ENCODE measurements around the gene CNKSR2. TPM values are rescaled to one million over a fixed set of nuclear protein-coding genes. Genes with fewer than 3 reads are reported as not detected.

CNKSR2 gene
- total RNA-seq, 2 donors from 2014 or later, result 0.24 to 0.32 TPM

GRCh38 chrX:21639775-21640174 is 265.6 kb downstream of the CNKSR2 start:
- H3K4me3 ChIP-seq, result no peak overlapping the region
- H3K9me3 ChIP-seq, result no peaks in the 10 kb centered on the region
- H3K27me3 ChIP-seq, result no peaks in the 10 kb centered on the region
- no peak overlapping the region for H3K27ac ChIP-seq
- TF ChIP-seq CTCF (IDR thresholded peaks at IDR 0.05), result no peak
- H3K9ac ChIP-seq (ENCODE audit: low read depth in 2 of 2, low read length in 2 of 2), result no peak overlapping the region
- no peaks in the 10 kb centered on the region for H3K36me3 ChIP-seq
- intact Hi-C loops (cut with DNase I), result no loop called here
- DNase-seq, result no peak
- no peaks in the 10 kb centered on the region for H3K4me1 ChIP-seq

GRCh38 chrX:21645431-21645830 is 271.2 kb downstream of the CNKSR2 start:
- intact Hi-C loops (cut with DNase I), result no loop called here
- TF ChIP-seq CTCF (IDR thresholded peaks at IDR 0.05), result no peak

DNA sequence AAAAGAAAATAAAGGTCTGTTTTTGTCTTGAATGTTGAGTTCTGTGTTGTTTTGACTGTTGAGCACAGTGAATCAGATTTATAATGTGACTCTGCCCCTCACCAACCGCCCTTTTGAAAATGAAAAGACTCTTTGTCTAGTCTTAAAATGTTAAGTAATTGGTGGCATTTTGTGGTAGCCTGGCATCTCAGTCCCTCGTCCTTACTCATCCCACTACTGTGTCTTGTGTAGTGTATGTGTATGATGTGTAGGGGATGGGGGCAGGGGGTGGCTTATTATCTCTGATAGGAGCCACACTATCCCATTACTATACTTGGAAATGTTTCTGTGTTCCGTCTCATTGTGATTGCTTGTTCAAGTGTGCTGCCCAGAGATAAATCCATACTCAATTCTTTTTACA is 271.7 kb downstream of the CNKSR2 start:
- intact Hi-C loops (cut with DNase I), result no loop called here
- no peaks in the 10 kb centered on the region for H3K9me3 ChIP-seq
- H3K4me1 ChIP-seq, result no peaks in the 10 kb centered on the region
- H3K27ac ChIP-seq, result no peak overlapping the region
- DNase-seq, result no peak
- H3K36me3 ChIP-seq, result no peaks in the 10 kb centered on the region
- H3K27me3 ChIP-seq, result no peaks in the 10 kb centered on the region
- H3K9ac ChIP-seq (ENCODE audit: low read depth in 2 of 2, low read length in 2 of 2), result no peak overlapping the region
- TF ChIP-seq CTCF (IDR thresholded peaks at IDR 0.05), result no peak
- H3K4me3 ChIP-seq, result no peak overlapping the region

More at GRCh38 chrX:21645431-21645830, 271.2 kb downstream of the CNKSR2 start:
- Histone ChIP-seq H3K27ac (no peak overlapping the region), H3K9ac (ENCODE audit: low read depth in 2 of 2, low read length in 2 of 2) (no peak overlapping the region), H3K4me1 (no peaks in the 10 kb centered on the region), H3K9me3 (no peaks in the 10 kb centered on the region), H3K36me3 (no peaks in the 10 kb centered on the region), H3K4me3 (no peak overlapping the region), H3K27me3 (no peaks in the 10 kb centered on the region)
- no peak for DNase-seq

GRCh38 chrX:21655901-21656586 is 281.8 kb downstream of the CNKSR2 start:
- peaks cover 7% of the 10 kb centered on the region for H3K27me3 ChIP-seq
- no peak for TF ChIP-seq CTCF (IDR thresholded peaks at IDR 0.05)
- H3K9me3 ChIP-seq, result no peaks in the 10 kb centered on the region
- H3K4me1 ChIP-seq, result no peaks in the 10 kb centered on the region
- no peak for DNase-seq
- H3K36me3 ChIP-seq, result no peaks in the 10 kb centered on the region
- H3K4me3 ChIP-seq, result no peak overlapping the region
- intact Hi-C loops (cut with DNase I), result no loop called here
- H3K27ac ChIP-seq, result no peak overlapping the region
- H3K9ac ChIP-seq (ENCODE audit: low read depth in 2 of 2, low read length in 2 of 2), result no peak overlapping the region

- TF ChIP-seq CTCF (IDR thresholded peaks at IDR 0.05), result no peak
- Histone ChIP-seq H3K27ac (no peak overlapping the region), H3K36me3 (no peaks in the 10 kb centered on the region), H3K27me3 (peaks cover 7% of the 10 kb centered on the region), H3K9ac (ENCODE audit: low read depth in 2 of 2, low read length in 2 of 2) (no peak overlapping the region), H3K4me1 (no peaks in the 10 kb centered on the region), H3K4me3 (no peak overlapping the region), H3K9me3 (no peaks in the 10 kb centered on the region)
- no peak for DNase-seq
- intact Hi-C loops (cut with DNase I), result no loop called here
Observed at GRCh38 chrX:21656587-21657317, 282.5 kb downstream of the CNKSR2 start.
